Gastroesophageal sphincter (tissue), 3 donors: Measurements from ENCODE around the gene OBSCN.

Experiments
- CTCF ChIP-seq, 4 experiments: fragments of 200-600 bp in 2 of 4; fragments of 450-650 bp in 2 of 4; sonication (generic) in 1 of 4; IDR thresholded peaks; one replicate each; pipeline ENCODE4 v1.5.1; 2017 to 2019; ENCODE audit warnings: antibody characterized with exemption in 4 of 4, mild to moderate bottlenecking in 2 of 4, moderate library complexity in 2 of 4
- EP300 ChIP-seq: sonication (generic); formaldehyde crosslinking; IDR thresholded peaks from one replicate; pipeline ENCODE4 v1.6.1; 2017; ENCODE audit warnings: antibody characterized with exemption, mild to moderate bottlenecking
- POLR2A ChIP-seq, 2 donors: fragments of 450-650 bp; IDR thresholded peaks; one replicate each; pipeline ENCODE4 v1.6.1; 2017; ENCODE audit warnings: antibody characterized with exemption in 2 of 2, mild to moderate bottlenecking in 2 of 2, moderate library complexity in 1 of 2
- POLR2AphosphoS5 ChIP-seq: sonication (generic); formaldehyde crosslinking; IDR thresholded peaks from one replicate; pipeline ENCODE4 v1.6.1; 2017; ENCODE audit warnings: antibody characterized with exemption

- no peak for TF ChIP-seq POLR2A (IDR thresholded peaks at IDR 0.05)
- TF ChIP-seq CTCF (IDR thresholded peaks at IDR 0.05) = no peak
- TF ChIP-seq EP300 = no peak
- peak; percentile 59 for TF ChIP-seq POLR2AphosphoS5
Measured at GRCh38 chr1:228210076-228210651, 2.3 kb downstream of the OBSCN start.
